SK-N-SH (cell line): Measurements from ENCODE around the gene AKAP8. TPM values are rescaled to one million over a fixed set of nuclear protein-coding genes. Genes with fewer than 3 reads are reported as not detected.

Experiments
- CTCF ChIA-PET: fragments of 300-600, 350-600 bp; formaldehyde crosslinking; extraction: SDS; loops from one replicate; lab custom pipeline; 2021; lab: Yijun Ruan, JAX
- POLR2A ChIA-PET: fragments of 350-600 bp; sonication (Branson Sonifier 250); formaldehyde crosslinking; extraction: SDS; loops from one replicate; lab custom pipeline; 2020; ENCODE audit warnings: antibody characterized with exemption, inconsistent platforms; lab: Yijun Ruan, JAX
- DNase-seq: peaks from one replicate; pipeline ENCODE4 v3.0.0; 2012
- H2AFZ ChIP-seq: fragments of 200-600 bp; sonication (generic); 2 replicates; pipeline ENCODE4 v1.8.1; 2016; ENCODE audit warnings: antibody characterized with exemption, mild to moderate bottlenecking, low read depth
- H3F3A ChIP-seq: fragments of 200-600 bp; sonication (generic); replicated peaks from 2 replicates; pipeline ENCODE3; 2016; ENCODE audit warnings: antibody characterized with exemption, mild to moderate bottlenecking; ENCODE audit not compliant: insufficient read depth
- H3K27ac ChIP-seq, 2 experiments: fragments of 200-500 bp in 1 of 2; fragments of 200-600 bp in 1 of 2; sonication (Bioruptor generic) in 1 of 2; sonication (generic), shearing (Covaris generic) in 1 of 2; 2 replicates each; pipeline versions ENCODE4 v1.5.1 to v1.6.1; 2014 to 2016; ENCODE audit warnings: low read depth in 2 of 2, inconsistent platforms in 1 of 2, low read length in 1 of 2, mild to moderate bottlenecking in 1 of 2, mixed read lengths in 1 of 2
- H3K27me3 ChIP-seq: fragments of 200-600 bp; sonication (generic), shearing (Covaris generic); 2 replicates; pipeline ENCODE4 v1.6.1; 2016; ENCODE audit warnings: mixed run types; ENCODE audit not compliant: insufficient read depth
- H3K36me3 ChIP-seq, 2 experiments: fragments of 200-500 bp in 1 of 2; fragments of 200-600 bp in 1 of 2; sonication (Bioruptor generic) in 1 of 2; sonication (generic) in 1 of 2; replicated peaks in 1 of 2; 2 replicates each; pipeline versions ENCODE3 to v1.5.1; 2014 to 2016; ENCODE audit warnings: low read length in 1 of 2, mild to moderate bottlenecking in 1 of 2; ENCODE audit not compliant: insufficient read depth in 2 of 2, control insufficient read depth in 1 of 2
- H3K4me1 ChIP-seq, 2 experiments: fragments of 200-500 bp in 1 of 2; fragments of 200-600 bp in 1 of 2; sonication (Bioruptor generic) in 1 of 2; sonication (generic), shearing (Covaris generic) in 1 of 2; 2 replicates each; pipeline versions ENCODE4 v1.5.1 to v1.6.1; 2014 to 2016; ENCODE audit warnings: low read depth in 1 of 2, low read length in 1 of 2, mixed run types in 1 of 2; ENCODE audit not compliant: insufficient read depth in 2 of 2, control insufficient read depth in 1 of 2
- H3K4me2 ChIP-seq: fragments of 200-600 bp; sonication (generic), shearing (Covaris generic); 2 replicates; pipeline ENCODE4 v1.6.1; 2017; ENCODE audit warnings: mixed run types
- H3K4me3 ChIP-seq, 2 experiments: fragments of 200-500 bp in 1 of 2; fragments of 200-600 bp in 1 of 2; sonication (Bioruptor generic) in 1 of 2; sonication (generic), shearing (Covaris generic) in 1 of 2; 2 replicates each; pipeline versions ENCODE4 v1.5.1 to v1.8.1; 2014 to 2016; ENCODE audit warnings: low read depth in 2 of 2, inconsistent platforms in 1 of 2, low read length in 1 of 2, mild to moderate bottlenecking in 1 of 2, mixed read lengths in 1 of 2, moderate library complexity in 1 of 2
- H3K79me2 ChIP-seq: fragments of 200-600 bp; sonication (generic); 2 replicates; pipeline ENCODE4 v1.8.1; 2017; ENCODE audit warnings: mild to moderate bottlenecking; ENCODE audit not compliant: insufficient read depth
- H3K9ac ChIP-seq: fragments of 200-600 bp; sonication (generic); 2 replicates; pipeline ENCODE4 v1.6.1; 2017; ENCODE audit warnings: mixed run types
- H3K9me2 ChIP-seq: fragments of 200-600 bp; sonication (generic); 2 replicates; pipeline ENCODE4 v1.6.1; 2017; ENCODE audit warnings: mixed run types
- H3K9me3 ChIP-seq: fragments of 200-600 bp; sonication (generic); 2 replicates; pipeline ENCODE4 v1.6.1; 2017; ENCODE audit warnings: mixed run types, mild to moderate bottlenecking, moderate library complexity
- H4K20me1 ChIP-seq: fragments of 200-600 bp; sonication (generic); 2 replicates; pipeline ENCODE4 v1.6.1; 2017; ENCODE audit warnings: mild to moderate bottlenecking, mixed run types; ENCODE audit not compliant: insufficient read depth
- CHD2 ChIP-seq: fragments of 150-350 bp; IDR thresholded peaks from 2 replicates; pipeline ENCODE4 v1.6.1; 2018; ENCODE audit warnings: low read length; ENCODE audit not compliant: partially characterized antibody
- EP300 ChIP-seq, 2 experiments: IDR thresholded peaks; 2 replicates each; pipeline versions ENCODE4 v1.4.0 to v1.6.1; 2012; ENCODE audit warnings: borderline replicate concordance in 1 of 2, low read depth in 1 of 2, low read length in 1 of 2
- EZH2phosphoT487 ChIP-seq: fragments of 200-600 bp; sonication (generic); IDR thresholded peaks from 2 replicates; pipeline ENCODE4 v1.6.1; 2017; ENCODE audit warnings: low read depth, mixed run types, mild to moderate bottlenecking, antibody characterized with exemption, moderate library complexity, borderline replicate concordance
- JUND ChIP-seq: IDR thresholded peaks from 2 replicates; pipeline ENCODE4 v1.4.0; 2012
- MEF2A ChIP-seq: IDR thresholded peaks from 2 replicates; pipeline ENCODE4 v1.4.0; 2012; ENCODE audit warnings: low read depth, borderline replicate concordance
- MXI1 ChIP-seq: IDR thresholded peaks from 2 replicates; pipeline ENCODE4 v1.6.1; 2012; ENCODE audit warnings: mild to moderate bottlenecking, low read depth, low read length, improper control_type of control experiment
- NRF1 ChIP-seq: IDR thresholded peaks from 2 replicates; pipeline ENCODE4 v1.6.1; 2012; ENCODE audit warnings: low read depth, mild to moderate bottlenecking, low read length
- REST ChIP-seq: IDR thresholded peaks from 2 replicates; pipeline ENCODE4 v1.6.1; 2012; ENCODE audit warnings: mild to moderate bottlenecking, low read depth, low read length, moderate library complexity
- RFX5 ChIP-seq: IDR thresholded peaks from 2 replicates; pipeline ENCODE4 v1.6.1; 2012; ENCODE audit warnings: mild to moderate bottlenecking, improper control_type of control experiment, low read length
- SIN3A ChIP-seq: IDR thresholded peaks from 2 replicates; pipeline ENCODE4 v1.6.1; 2012; ENCODE audit warnings: low read depth, mild to moderate bottlenecking, low read length, moderate library complexity, borderline replicate concordance
- SMC3 ChIP-seq: IDR thresholded peaks from 2 replicates; pipeline ENCODE4 v1.6.1; 2012; ENCODE audit warnings: low read depth, low read length, improper control_type of control experiment
- TAF1 ChIP-seq: IDR thresholded peaks from 2 replicates; pipeline ENCODE4 v1.6.1; 2012; ENCODE audit warnings: low read depth, mild to moderate bottlenecking, low read length, moderate library complexity, borderline replicate concordance
- TCF12 ChIP-seq: IDR thresholded peaks from 2 replicates; pipeline ENCODE4 v1.4.0; 2012
- USF1 ChIP-seq: IDR thresholded peaks from 2 replicates; pipeline ENCODE4 v1.4.0; 2012; ENCODE audit warnings: low read depth, borderline replicate concordance
- ZBTB33 ChIP-seq: IDR thresholded peaks from 2 replicates; pipeline ENCODE4 v1.4.0; 2012; ENCODE audit warnings: low read depth, borderline replicate concordance
- WGBS: methylation state at CpG from one replicate; pipeline ENCODE4 v1.1.6; 2017; ENCODE audit warnings: low lambda C conversion rate; 5-methylcytosine and 5-hydroxymethylcytosine counted together
- polyA plus RNA-seq, 3 experiments: library from polyadenylated mRNA; depleted of rRNA; stranded (reverse); fragments of >200 nt; gene quantifications; 2 replicates each; pipeline ENCODE4 v1.2.3, GENCODE V29; 2012
- TF ChIP-seq, protein P1 (sequence below): fragments of 200-600 bp; sonication (generic); IDR thresholded peaks from 2 replicates; pipeline ENCODE4 v1.6.1; 2017; ENCODE audit warnings: antibody characterized with exemption, mild to moderate bottlenecking, moderate library complexity
- TF ChIP-seq, protein P2 (sequence below): IDR thresholded peaks from 2 replicates; pipeline ENCODE4 v1.4.0; 2012; ENCODE audit warnings: low read depth

AKAP8 gene
- polyA plus RNA-seq, 1 of the 3 experiments (the other 2 are of a cell fraction), result 17.2 TPM

DNA sequence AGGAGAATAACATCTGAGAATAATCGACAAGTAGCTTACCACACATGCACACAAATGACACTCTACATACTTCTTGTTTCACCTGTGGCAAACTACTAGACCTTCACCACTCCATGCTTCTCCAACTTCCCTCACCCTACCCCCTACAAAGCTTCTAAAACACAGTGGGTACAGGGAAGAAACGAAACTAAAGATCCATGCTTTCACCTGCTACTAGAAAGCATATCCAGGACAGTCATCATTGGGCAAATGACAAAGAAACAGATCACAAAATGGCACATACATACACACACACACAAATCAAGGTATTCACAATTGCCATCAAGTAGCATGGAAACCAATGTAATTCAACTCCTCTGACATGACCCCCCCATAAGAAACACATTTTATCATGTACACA is 57.8 kb downstream of the AKAP8 start:
- Histone ChIP-seq H2AFZ (no peak overlapping the region), H3K9ac (no peak overlapping the region), H3K27me3 (no peaks in the 10 kb centered on the region), H3K9me3 (no peaks in the 10 kb centered on the region), H4K20me1 (peaks cover 100% of the 10 kb centered on the region), H3K9me2 (no peaks in the 10 kb centered on the region), H3K79me2 (peaks cover 100% of the 10 kb centered on the region), H3K4me3 (no peak overlapping the region), H3K4me1 (peaks cover 39 to 58% of the 10 kb centered on the region in 2 experiments; a peak in 3 of 4 replicates), H3K4me2 (0 out of 2 replicates have a peak overlapping the region, but pooled peaks have one; percentile 58), H3K36me3 (no peaks in the 10 kb centered on the region), H3K27ac (peak overlapping the region; percentile 39 to 66; a peak in 2 of 4 replicates), H3F3A (peaks cover 20% of the 10 kb centered on the region)
- no peak for DNase-seq
- ChIA-PET CTCF (interaction anchor here (1.5 to 2.0 kb wide), 2 partner anchors 37 to 41 kb away, joined by 3 to 7 read pairs; no protein-coding TSS in a partner anchor), POLR2A (no interaction called here)
- TF ChIP-seq MXI1 (no peak), USF1 (no peak), NRF1 (no peak), CHD2 (no peak), SIN3A (no peak), EP300 (IDR thresholded peaks at IDR 0.05; ENCODE audit: borderline replicate concordance in 1 of 2, low read depth in 1 of 2, low read length in 1 of 2) (no peak), TAF1 (no peak), SMC3 (no peak), JUND (no peak)
- TF ChIP-seq, protein P1, sequence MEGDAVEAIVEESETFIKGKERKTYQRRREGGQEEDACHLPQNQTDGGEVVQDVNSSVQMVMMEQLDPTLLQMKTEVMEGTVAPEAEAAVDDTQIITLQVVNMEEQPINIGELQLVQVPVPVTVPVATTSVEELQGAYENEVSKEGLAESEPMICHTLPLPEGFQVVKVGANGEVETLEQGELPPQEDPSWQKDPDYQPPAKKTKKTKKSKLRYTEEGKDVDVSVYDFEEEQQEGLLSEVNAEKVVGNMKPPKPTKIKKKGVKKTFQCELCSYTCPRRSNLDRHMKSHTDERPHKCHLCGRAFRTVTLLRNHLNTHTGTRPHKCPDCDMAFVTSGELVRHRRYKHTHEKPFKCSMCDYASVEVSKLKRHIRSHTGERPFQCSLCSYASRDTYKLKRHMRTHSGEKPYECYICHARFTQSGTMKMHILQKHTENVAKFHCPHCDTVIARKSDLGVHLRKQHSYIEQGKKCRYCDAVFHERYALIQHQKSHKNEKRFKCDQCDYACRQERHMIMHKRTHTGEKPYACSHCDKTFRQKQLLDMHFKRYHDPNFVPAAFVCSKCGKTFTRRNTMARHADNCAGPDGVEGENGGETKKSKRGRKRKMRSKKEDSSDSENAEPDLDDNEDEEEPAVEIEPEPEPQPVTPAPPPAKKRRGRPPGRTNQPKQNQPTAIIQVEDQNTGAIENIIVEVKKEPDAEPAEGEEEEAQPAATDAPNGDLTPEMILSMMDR, result no peak
- 71% methylated on average over 2 of the region's 2 CpGs for WGBS

- Histone ChIP-seq H4K20me1 (peaks cover 100% of the 10 kb centered on the region), H3K4me1 (peaks cover 38 to 54% of the 10 kb centered on the region in 2 experiments; a peak in 3 of 4 replicates), H3F3A (peaks cover 19% of the 10 kb centered on the region), H3K9me3 (no peaks in the 10 kb centered on the region), H3K36me3 (no peaks in the 10 kb centered on the region), H3K4me3 (no peak overlapping the region), H3K79me2 (peaks cover 100% of the 10 kb centered on the region), H2AFZ (no peak overlapping the region), H3K27ac (peak overlapping the region; percentile 32 to 66; a peak in 3 of 4 replicates), H3K9ac (no peak overlapping the region), H3K4me2 (peak overlapping the region; percentile 58), H3K27me3 (no peaks in the 10 kb centered on the region), H3K9me2 (no peaks in the 10 kb centered on the region)
- no peak for DNase-seq
- ChIA-PET POLR2A (no interaction called here), CTCF (interaction anchor here (2.0 kb wide), 1 partner anchor 40 kb away, joined by 7 read pairs; no protein-coding TSS in a partner anchor)
- 19% methylated on average over 4 of the region's 4 CpGs for WGBS
- TF ChIP-seq REST (no peak), SMC3 (no peak), MEF2A (no peak), TCF12 (peak; percentile 90), EP300 (IDR thresholded peaks at IDR 0.05; ENCODE audit: borderline replicate concordance in 1 of 2, low read depth in 1 of 2, low read length in 1 of 2) (peak in 1 of 2 experiments; percentile 24; a peak in 1 of 4 replicates), USF1 (no peak), EZH2phosphoT487 (no peak), RFX5 (no peak), ZBTB33 (no peak)
- TF ChIP-seq, protein P2, sequence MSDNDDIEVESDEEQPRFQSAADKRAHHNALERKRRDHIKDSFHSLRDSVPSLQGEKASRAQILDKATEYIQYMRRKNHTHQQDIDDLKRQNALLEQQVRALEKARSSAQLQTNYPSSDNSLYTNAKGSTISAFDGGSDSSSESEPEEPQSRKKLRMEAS, result no peak
These were observed 59.5 kb downstream of the AKAP8 start for GRCh38 chr19:15320116-15320515.
